GM04503 (cell line): ENCODE measurements around the gene MAGI1.
"Not testable (repeated sequence)": the region's sequence is repeated elsewhere in the genome, so short reads cannot be mapped to it uniquely, and the experiment has no call there.

Source experiments
- DNase-seq: peaks from one replicate; pipeline ENCODE4 v3.0.0-alpha.2; 2012; ENCODE audit warnings: low read depth

The MAGI1 gene

GRCh38 chr3:65873869-65874268 lies 164.8 kb downstream of the MAGI1 start:
- no peak for DNase-seq

GRCh38 chr3:65873028-65873427 lies 165.7 kb downstream of the MAGI1 start:
- no peak for DNase-seq

- no peak for DNase-seq
These were observed 167.2 kb downstream of the MAGI1 start for GRCh38 chr3:65871305-65872141.

- no peak for DNase-seq
These were observed 168.9 kb downstream of the MAGI1 start for GRCh38 chr3:65869798-65870197.

- DNase-seq: no peak
These were observed 171.1 kb downstream of the MAGI1 start for GRCh38 chr3:65867463-65868210.

GRCh38 chr3:65864357-65864904 lies 174.3 kb downstream of the MAGI1 start:
- no peak for DNase-seq

GRCh38 chr3:65861718-65862117 lies 177.0 kb downstream of the MAGI1 start:
- DNase-seq: no peak

- not testable (repeated sequence) for DNase-seq
These were observed 179.1 kb downstream of the MAGI1 start for GRCh38 chr3:65859612-65860011.

- DNase-seq: no peak
These were observed 180.0 kb downstream of the MAGI1 start for GRCh38 chr3:65858749-65859148.

- no peak for DNase-seq
These were observed 181.4 kb downstream of the MAGI1 start for GRCh38 chr3:65857327-65857726.

- DNase-seq: no peak
These were observed 181.8 kb downstream of the MAGI1 start for GRCh38 chr3:65856907-65857306.

GRCh38 chr3:65855370-65856100 lies 183.2 kb downstream of the MAGI1 start:
- peak; percentile 37 for DNase-seq

- DNase-seq: no peak
These were observed 184.0 kb downstream of the MAGI1 start for GRCh38 chr3:65854606-65855304.

GRCh38 chr3:65851827-65852226 lies 186.9 kb downstream of the MAGI1 start:
- DNase-seq: no peak

GRCh38 chr3:65850261-65850660 lies 188.5 kb downstream of the MAGI1 start:
- DNase-seq: no peak

GRCh38 chr3:65848024-65848423 lies 190.7 kb downstream of the MAGI1 start:
- DNase-seq: no peak

GRCh38 chr3:65846936-65847335 lies 191.8 kb downstream of the MAGI1 start:
- no peak for DNase-seq

GRCh38 chr3:65844370-65844769 lies 194.3 kb downstream of the MAGI1 start:
- DNase-seq: no peak

GRCh38 chr3:65843732-65844131 lies 195.0 kb downstream of the MAGI1 start:
- DNase-seq: no peak

- no peak for DNase-seq
These were observed 201.1 kb downstream of the MAGI1 start for GRCh38 chr3:65837604-65838003.

- no peak for DNase-seq
These were observed 202.7 kb downstream of the MAGI1 start for GRCh38 chr3:65836047-65836446.
